NCI-H510A (cell line): ENCODE measurements around the gene FAM236A.
"Not testable (repeated sequence)": the region's sequence is repeated elsewhere in the genome, so short reads cannot be mapped to it uniquely, and the experiment has no call there.

ENCODE experiments used
- DNase-seq: peaks from one replicate; lab custom pipeline; 2025; lab: John Stamatoyannopoulos, UW

FAM236A gene

GRCh38 chrX:72937906-72938305 lies at the start of gene FAM236A:
FAM236A (plus strand) TSS chrX:72938206; CDS start chrX:72938263, 57 bp downstream.
- not testable (repeated sequence) for DNase-seq

GRCh38 chrX:72889740-72890139 lies 48.3 kb upstream of the FAM236A start:
- not testable (repeated sequence) for DNase-seq

GRCh38 chrX:72912315-72912714 lies 25.7 kb upstream of the FAM236A start, which contains the start of gene FAM236C:
FAM236C (plus strand) TSS chrX:72912615; CDS start chrX:72912715, 100 bp downstream.
- not testable (repeated sequence) for DNase-seq

- not testable (repeated sequence) for DNase-seq
Observed at GRCh38 chrX:72916096-72916495, 21.9 kb upstream of the FAM236A start.

- DNase-seq = not testable (repeated sequence)
Observed at GRCh38 chrX:72932283-72932682, 5.7 kb upstream of the FAM236A start.

GRCh38 chrX:72936455-72936854 lies 1.6 kb upstream of the FAM236A start:
- DNase-seq = not testable (repeated sequence)

- not testable (repeated sequence) for DNase-seq
Observed at GRCh38 chrX:72936882-72937455, 1.0 kb upstream of the FAM236A start.

GRCh38 chrX:72942272-72942671 lies 4.3 kb downstream of the FAM236A start:
- not testable (repeated sequence) for DNase-seq

GRCh38 chrX:72943035-72943818 lies 5.2 kb downstream of the FAM236A start:
- DNase-seq = not testable (repeated sequence)

GRCh38 chrX:72943819-72944169 lies 5.8 kb downstream of the FAM236A start, which contains the start of gene DMRTC1:
DMRTC1 (minus strand) TSS chrX:72943837; CDS start chrX:72875694, 68,143 bp downstream.
- not testable (repeated sequence) for DNase-seq

- not testable (repeated sequence) for DNase-seq
Observed at GRCh38 chrX:72959971-72960370, 22.0 kb downstream of the FAM236A start.

- not testable (repeated sequence) for DNase-seq
Observed at GRCh38 chrX:72971859-72972258, 33.9 kb downstream of the FAM236A start.

- not testable (repeated sequence) for DNase-seq
Observed at GRCh38 chrX:72974885-72975284, 36.9 kb downstream of the FAM236A start.

- DNase-seq = not testable (repeated sequence)
Observed at GRCh38 chrX:72980894-72981469, 43.0 kb downstream of the FAM236A start.
